Measurements from ENCODE around the gene FGF18. TPM values are rescaled to one million over a fixed set of nuclear protein-coding genes. Genes with fewer than 3 reads are reported as not detected.

The FGF18 gene
- total and polyA plus RNA-seq, 7 donors, result 0.14 to 0.66 (median 0.28) TPM

- Histone ChIP-seq H3K4me1 (peaks cover 6% of the 10 kb centered on the region), H3K36me3 (ENCODE audit: insufficient read depth in 1 of 2, low read depth in 1 of 2) (no peaks in the 10 kb centered on the region), H3K4me3 (no peak overlapping the region), H3K9me3 (no peaks in the 10 kb centered on the region), H3K27ac (no peak overlapping the region), H3K27me3 (ENCODE audit: insufficient read depth in 3 of 3, low read length in 2 of 3) (no peaks in the 10 kb centered on the region)
- WGBS, 3 donors, result 84 to 88% (median 85%) methylated on average over 14 of the region's 14 CpGs
- DNase-seq (no peak), ATAC-seq (no peak)
- intact Hi-C loops (cut with DNase I), result loop anchor here in 1 of 2 donors (10.0 kb wide), 1 partner anchor 619 kb away; no protein-coding TSS in a partner anchor
- TF ChIP-seq, protein P1, sequence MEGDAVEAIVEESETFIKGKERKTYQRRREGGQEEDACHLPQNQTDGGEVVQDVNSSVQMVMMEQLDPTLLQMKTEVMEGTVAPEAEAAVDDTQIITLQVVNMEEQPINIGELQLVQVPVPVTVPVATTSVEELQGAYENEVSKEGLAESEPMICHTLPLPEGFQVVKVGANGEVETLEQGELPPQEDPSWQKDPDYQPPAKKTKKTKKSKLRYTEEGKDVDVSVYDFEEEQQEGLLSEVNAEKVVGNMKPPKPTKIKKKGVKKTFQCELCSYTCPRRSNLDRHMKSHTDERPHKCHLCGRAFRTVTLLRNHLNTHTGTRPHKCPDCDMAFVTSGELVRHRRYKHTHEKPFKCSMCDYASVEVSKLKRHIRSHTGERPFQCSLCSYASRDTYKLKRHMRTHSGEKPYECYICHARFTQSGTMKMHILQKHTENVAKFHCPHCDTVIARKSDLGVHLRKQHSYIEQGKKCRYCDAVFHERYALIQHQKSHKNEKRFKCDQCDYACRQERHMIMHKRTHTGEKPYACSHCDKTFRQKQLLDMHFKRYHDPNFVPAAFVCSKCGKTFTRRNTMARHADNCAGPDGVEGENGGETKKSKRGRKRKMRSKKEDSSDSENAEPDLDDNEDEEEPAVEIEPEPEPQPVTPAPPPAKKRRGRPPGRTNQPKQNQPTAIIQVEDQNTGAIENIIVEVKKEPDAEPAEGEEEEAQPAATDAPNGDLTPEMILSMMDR (IDR thresholded peaks at IDR 0.05), result no peak
These were observed 6.3 kb downstream of the FGF18 start for GRCh38 chr5:171425596-171426244.

DNA sequence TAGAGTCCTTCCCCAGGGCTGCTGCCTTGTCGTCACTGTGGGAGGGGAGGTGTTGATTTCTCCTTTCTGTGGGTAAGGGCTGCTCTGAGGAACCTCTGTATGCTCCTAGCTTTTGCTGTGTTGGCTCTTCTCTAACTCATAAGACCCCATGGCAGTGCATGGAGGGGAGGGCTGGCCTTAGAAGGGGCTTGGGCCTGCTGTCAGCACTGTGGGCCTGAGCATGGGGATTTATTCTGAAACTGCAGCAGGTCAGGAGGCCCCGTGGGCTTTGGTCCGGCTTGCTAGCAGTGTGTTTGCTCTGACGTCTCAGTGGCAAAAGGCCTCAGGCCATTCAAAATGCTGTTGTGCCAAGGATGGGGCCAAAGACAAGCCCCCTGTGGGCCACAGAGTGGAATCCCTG lies 6.8 kb downstream of the FGF18 start:
- 70 to 81% (median 77%) methylated on average over 4 of the region's 4 CpGs for WGBS, 3 donors
- intact Hi-C loops (cut with DNase I), result loop anchor here in 1 of 2 donors (10.0 kb wide), 1 partner anchor 619 kb away; no protein-coding TSS in a partner anchor
- no peaks in the 10 kb centered on the region for H3K27me3 ChIP-seq (ENCODE audit: insufficient read depth in 3 of 3, low read length in 2 of 3)
- H3K4me3 ChIP-seq, result no peak overlapping the region
- no peak overlapping the region for H3K27ac ChIP-seq
- H3K4me1 ChIP-seq, result peaks cover under 1% of the 10 kb centered on the region
- no peaks in the 10 kb centered on the region for H3K9me3 ChIP-seq
- ATAC-seq, result no peak
- DNase-seq, result no peak
- no peaks in the 10 kb centered on the region for H3K36me3 ChIP-seq (ENCODE audit: insufficient read depth in 1 of 2, low read depth in 1 of 2)
- TF ChIP-seq, protein P1 (IDR thresholded peaks at IDR 0.05), result no peak

DNA sequence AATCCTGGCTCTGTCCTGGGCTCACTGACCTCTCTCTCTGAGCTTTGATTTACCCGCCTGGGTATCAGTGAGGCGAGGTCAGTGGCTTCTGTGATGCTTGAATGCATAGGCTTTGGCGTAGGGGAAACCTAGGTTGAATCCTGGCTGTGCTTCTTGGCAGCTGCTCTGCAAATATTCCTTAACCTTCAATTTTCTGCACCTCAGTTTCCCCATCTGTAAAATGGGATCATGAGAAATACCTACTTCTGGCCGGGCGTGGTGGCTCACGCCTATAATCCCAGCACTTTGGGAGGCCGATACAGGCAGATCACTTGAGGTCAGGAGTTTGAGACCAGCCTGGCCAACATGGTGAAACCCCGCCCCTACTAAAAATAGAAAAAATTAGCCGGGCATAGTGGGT lies 7.2 kb downstream of the FGF18 start:
- H3K4me1 ChIP-seq, result no peaks in the 10 kb centered on the region
- H3K27ac ChIP-seq, result no peak overlapping the region
- H3K36me3 ChIP-seq (ENCODE audit: insufficient read depth in 1 of 2, low read depth in 1 of 2), result no peaks in the 10 kb centered on the region
- H3K4me3 ChIP-seq, result no peak overlapping the region
- WGBS, 3 donors, result 86% methylated on average over 9 of the region's 9 CpGs
- H3K9me3 ChIP-seq, result no peaks in the 10 kb centered on the region
- DNase-seq (no peak), ATAC-seq (no peak)
- intact Hi-C loops (cut with DNase I), result loop anchor here in 1 of 2 donors (10.0 kb wide), 1 partner anchor 618 kb away; no protein-coding TSS in a partner anchor
- TF ChIP-seq, protein P1 (IDR thresholded peaks at IDR 0.05), result no peak
- no peaks in the 10 kb centered on the region for H3K27me3 ChIP-seq (ENCODE audit: insufficient read depth in 3 of 3, low read length in 2 of 3)

DNA sequence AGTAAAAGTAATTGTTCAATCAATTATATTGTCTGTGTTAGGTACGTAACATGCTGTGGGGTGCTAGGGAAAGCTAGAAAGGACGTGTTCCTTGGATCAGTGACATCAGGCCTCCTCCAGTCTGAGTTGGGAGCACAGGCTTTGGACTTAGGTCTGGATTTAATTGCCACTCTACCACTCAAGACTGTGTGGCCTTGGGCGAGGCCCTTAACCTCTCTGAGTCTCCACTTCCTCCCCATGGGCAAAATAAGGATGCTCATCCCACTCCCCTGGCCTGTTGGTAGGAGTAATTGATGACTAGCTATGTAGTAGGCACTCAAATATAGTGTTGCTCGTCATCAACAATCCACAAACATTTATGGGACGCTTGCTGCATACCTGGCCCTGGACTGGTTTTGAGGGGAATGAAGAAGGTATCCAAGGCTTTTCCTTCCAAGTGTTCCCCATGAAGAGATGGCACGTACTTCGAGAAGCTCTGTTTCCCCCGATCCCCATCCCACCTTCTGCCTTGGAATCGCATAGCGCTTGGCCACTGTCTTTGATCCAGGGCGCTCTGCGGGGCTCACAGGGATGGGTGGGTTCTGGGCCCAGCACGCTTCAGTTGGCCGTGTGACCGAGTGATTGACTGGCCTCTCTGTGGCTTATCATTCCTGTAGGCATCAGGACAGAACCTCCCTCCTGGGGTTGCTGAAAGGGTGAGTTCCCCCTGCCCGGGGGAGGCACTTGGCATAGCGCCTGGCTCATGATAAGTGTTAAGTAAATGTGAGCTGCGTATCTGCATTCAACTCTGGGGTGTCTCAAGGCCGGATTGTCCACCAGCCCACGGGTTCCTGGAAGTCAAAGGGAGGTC lies 8.1 kb downstream of the FGF18 start:
- Histone ChIP-seq H3K9me3 (no peaks in the 10 kb centered on the region), H3K36me3 (ENCODE audit: insufficient read depth in 1 of 2, low read depth in 1 of 2) (no peaks in the 10 kb centered on the region), H3K27ac (no peak overlapping the region), H3K4me3 (no peak overlapping the region), H3K4me1 (no peaks in the 10 kb centered on the region), H3K27me3 (ENCODE audit: insufficient read depth in 3 of 3, low read length in 2 of 3) (no peaks in the 10 kb centered on the region)
- intact Hi-C loops (cut with DNase I), result loop anchor here in 1 of 2 donors (10.0 kb wide), 1 partner anchor 617 kb away; no protein-coding TSS in a partner anchor
- ATAC-seq (no peak), DNase-seq (peak in 1 of 2 donors; percentile 13)
- TF ChIP-seq, protein P1 (IDR thresholded peaks at IDR 0.05), result no peak
- 88 to 90% (median 89%) methylated on average over 20 of the region's 20 CpGs for WGBS, 3 donors

Measured in psoas muscle (tissue), 8 donors.